Measurements from ENCODE around the gene NRBP1.

Gene NRBP1

GRCh38 chr2:27407798-27408491 is 20.5 kb upstream of the NRBP1 start:
- Histone ChIP-seq H3K79me1 (replicated peaks; ENCODE audit: low read length, poor library complexity, severe bottlenecking) (no peaks in the 10 kb centered on the region), H3K9ac (ENCODE audit: low read length) (peak overlapping the region; percentile 90), H3K27ac (ENCODE audit: low read length, poor library complexity, severe bottlenecking) (no peak overlapping the region), H2AK5ac (ENCODE audit: low read length, severe bottlenecking) (no peak overlapping the region), H3K4me1 (ENCODE audit: control insufficient read depth, insufficient read depth, low read depth, low read length) (peaks cover 2% of the 10 kb centered on the region), H3K36me3 (ENCODE audit: control insufficient read depth in 1 of 2, insufficient read depth in 2 of 2, low read depth in 1 of 2, low read length in 2 of 2) (peaks cover 5 to 8% of the 10 kb centered on the region in 2 experiments), H2BK5ac (ENCODE audit: low read depth, low read length, poor library complexity, severe bottlenecking) (no peak overlapping the region), H2BK15ac (ENCODE audit: low read depth, poor library complexity, severe bottlenecking) (no peak overlapping the region), H2AFZ (ENCODE audit: low read depth, low read length) (peak overlapping the region; percentile 39), H2BK12ac (ENCODE audit: low read length in 2 of 2) (no peak overlapping the region), H3K4me2 (ENCODE audit: low read length, poor library complexity, severe bottlenecking) (peak overlapping the region; percentile 99), H4K8ac (ENCODE audit: low read length) (no peak overlapping the region), H3K27me3 (ENCODE audit: control insufficient read depth in 1 of 2, insufficient read depth in 1 of 2, low read length in 2 of 2) (no peaks in the 10 kb centered on the region), H3K9me3 (ENCODE audit: control insufficient read depth, low read length) (no peaks in the 10 kb centered on the region), H3K18ac (ENCODE audit: low read depth in 1 of 2, low read length in 2 of 2) (no peak overlapping the region), H3K23ac (ENCODE audit: low read length in 2 of 2) (no peak overlapping the region), H3K4me3 (ENCODE audit: insufficient read depth in 1 of 2, low read depth in 1 of 2, low read length in 2 of 2) (peak overlapping the region in 1 of 2 experiments; percentile 96), H3K14ac (ENCODE audit: low read length in 2 of 2) (no peak overlapping the region), H4K91ac (ENCODE audit: low read length) (no peak overlapping the region), H3K4ac (ENCODE audit: low read depth in 1 of 2, low read length in 2 of 2) (no peak overlapping the region), H2BK120ac (ENCODE audit: low read depth, low read length) (no peak overlapping the region)
- DNase-seq = peak; percentile 65
- 48% methylated on average over 13 of the region's 16 CpGs for WGBS

GRCh38 chr2:27408601-27409320 is 19.7 kb upstream of the NRBP1 start:
- Histone ChIP-seq H3K4ac (ENCODE audit: low read depth in 1 of 2, low read length in 2 of 2) (peak overlapping the region in 1 of 2 experiments; percentile 92), H3K27me3 (ENCODE audit: control insufficient read depth in 1 of 2, insufficient read depth in 1 of 2, low read length in 2 of 2) (no peaks in the 10 kb centered on the region), H3K9me3 (ENCODE audit: control insufficient read depth, low read length) (no peaks in the 10 kb centered on the region), H4K8ac (ENCODE audit: low read length) (peak overlapping the region; percentile 75), H2AK5ac (ENCODE audit: low read length, severe bottlenecking) (no peak overlapping the region), H3K18ac (ENCODE audit: low read depth in 1 of 2, low read length in 2 of 2) (peak overlapping the region; percentile 93 to 95), H3K4me2 (ENCODE audit: low read length, poor library complexity, severe bottlenecking) (peak overlapping the region; percentile 99), H2BK5ac (ENCODE audit: low read depth, low read length, poor library complexity, severe bottlenecking) (peak overlapping the region; percentile 70), H2AFZ (ENCODE audit: low read depth, low read length) (peak overlapping the region; percentile 98), H3K27ac (ENCODE audit: low read length, poor library complexity, severe bottlenecking) (peak overlapping the region; percentile 2), H2BK120ac (ENCODE audit: low read depth, low read length) (peak overlapping the region; percentile 19), H3K23ac (ENCODE audit: low read length in 2 of 2) (peak overlapping the region; percentile 79 to 100), H4K91ac (ENCODE audit: low read length) (peak overlapping the region; percentile 75), H3K9ac (ENCODE audit: low read length) (peak overlapping the region; percentile 90), H3K14ac (ENCODE audit: low read length in 2 of 2) (peak overlapping the region; percentile 66 to 91), H2BK15ac (ENCODE audit: low read depth, poor library complexity, severe bottlenecking) (peak overlapping the region; percentile 23), H3K36me3 (ENCODE audit: control insufficient read depth in 1 of 2, insufficient read depth in 2 of 2, low read depth in 1 of 2, low read length in 2 of 2) (peaks cover 5 to 8% of the 10 kb centered on the region in 2 experiments), H3K4me3 (ENCODE audit: insufficient read depth in 1 of 2, low read depth in 1 of 2, low read length in 2 of 2) (peak overlapping the region; percentile 96 to 100), H2BK12ac (ENCODE audit: low read length in 2 of 2) (peak overlapping the region in 1 of 2 experiments; percentile 54), H3K4me1 (ENCODE audit: control insufficient read depth, insufficient read depth, low read depth, low read length) (peaks cover 2% of the 10 kb centered on the region), H3K79me1 (replicated peaks; ENCODE audit: low read length, poor library complexity, severe bottlenecking) (no peaks in the 10 kb centered on the region)
- peak; percentile 45 for DNase-seq
- 1% methylated on average over 31 of the region's 33 CpGs for WGBS

GRCh38 chr2:27409321-27410073 is 18.9 kb upstream of the NRBP1 start, which contains the start of gene PPM1G:
Gene PPM1G, minus strand, starts transcription at chr2:27409591. Its CDS starts 169 bp downstream, at chr2:27409422.
- Histone ChIP-seq H2BK12ac (ENCODE audit: low read length in 2 of 2) (peak within 1 kb of the TSS in 1 of 2 experiments; percentile 54), H3K23ac (ENCODE audit: low read length in 2 of 2) (peak within 1 kb of the TSS; percentile 79 to 100), H2BK15ac (ENCODE audit: low read depth, poor library complexity, severe bottlenecking) (peak within 1 kb of the TSS; percentile 23), H3K9me3 (ENCODE audit: control insufficient read depth, low read length) (no peaks in the 10 kb centered on the region), H3K4me2 (ENCODE audit: low read length, poor library complexity, severe bottlenecking) (peak within 1 kb of the TSS; percentile 99), H4K8ac (ENCODE audit: low read length) (peak within 1 kb of the TSS; percentile 86), H2BK120ac (ENCODE audit: low read depth, low read length) (peak within 1 kb of the TSS; percentile 19), H3K4me3 (ENCODE audit: insufficient read depth in 1 of 2, low read depth in 1 of 2, low read length in 2 of 2) (peak within 1 kb of the TSS; percentile 96 to 100), H3K4me1 (ENCODE audit: control insufficient read depth, insufficient read depth, low read depth, low read length) (peaks cover 2% of the 10 kb centered on the region), H2AFZ (ENCODE audit: low read depth, low read length) (peak within 1 kb of the TSS; percentile 98), H3K9ac (ENCODE audit: low read length) (peak within 1 kb of the TSS; percentile 90), H3K27me3 (ENCODE audit: control insufficient read depth in 1 of 2, insufficient read depth in 1 of 2, low read length in 2 of 2) (no peaks in the 10 kb centered on the region), H3K79me1 (replicated peaks; ENCODE audit: low read length, poor library complexity, severe bottlenecking) (no peaks in the 10 kb centered on the region), H3K27ac (ENCODE audit: low read length, poor library complexity, severe bottlenecking) (peak within 1 kb of the TSS; percentile 73), H4K91ac (ENCODE audit: low read length) (peak within 1 kb of the TSS; percentile 75), H2AK5ac (ENCODE audit: low read length, severe bottlenecking) (peak within 1 kb of the TSS; percentile 57), H2BK5ac (ENCODE audit: low read depth, low read length, poor library complexity, severe bottlenecking) (peak within 1 kb of the TSS; percentile 70), H3K14ac (ENCODE audit: low read length in 2 of 2) (peak within 1 kb of the TSS; percentile 66 to 91), H3K36me3 (ENCODE audit: control insufficient read depth in 1 of 2, insufficient read depth in 2 of 2, low read depth in 1 of 2, low read length in 2 of 2) (peaks cover 5 to 8% of the 10 kb centered on the region in 2 experiments), H3K4ac (ENCODE audit: low read depth in 1 of 2, low read length in 2 of 2) (peak within 1 kb of the TSS in 1 of 2 experiments; percentile 92), H3K18ac (ENCODE audit: low read depth in 1 of 2, low read length in 2 of 2) (peak within 1 kb of the TSS; percentile 93 to 95)
- DNase-seq = peak; percentile 93
- 2% methylated on average over 72 of the region's 82 CpGs for WGBS

Data from mesenchymal stem cell (in vitro differentiated cells and primary cell).